HG02938 (cell line): ENCODE measurements around the gene B4GALT1.
"Not testable (repeated sequence)": the region's sequence is repeated elsewhere in the genome, so short reads cannot be mapped to it uniquely, and the experiment has no call there.

Experiments used
- ATAC-seq: cut with Tn5 transposase; IDR thresholded peaks from one replicate; pipeline ENCODE4 v1.9.1; 2021; ENCODE audit warnings: mild to moderate bottlenecking, moderate library complexity; ENCODE audit not compliant: unreplicated experiment

The B4GALT1 gene

GRCh38 chr9:33163433-33164137, 3.6 kb downstream of the B4GALT1 start:
- no peak for ATAC-seq

- ATAC-seq, result no peak
These were observed 4.3 kb downstream of the B4GALT1 start for GRCh38 chr9:33162721-33163311.

GRCh38 chr9:33161589-33162132, 5.5 kb downstream of the B4GALT1 start:
- ATAC-seq, result no peak

GRCh38 chr9:33161011-33161588, 6.0 kb downstream of the B4GALT1 start:
- no peak for ATAC-seq

GRCh38 chr9:33160446-33160845, 6.7 kb downstream of the B4GALT1 start:
- not testable (repeated sequence) for ATAC-seq

GRCh38 chr9:33159777-33160127, 7.4 kb downstream of the B4GALT1 start:
- ATAC-seq, result no peak

- no peak for ATAC-seq
These were observed 8.0 kb downstream of the B4GALT1 start for GRCh38 chr9:33158843-33159776.

- no peak for ATAC-seq
These were observed 8.9 kb downstream of the B4GALT1 start for GRCh38 chr9:33157960-33158842.

GRCh38 chr9:33155393-33155792, 11.7 kb downstream of the B4GALT1 start:
- no peak for ATAC-seq

GRCh38 chr9:33154371-33154770, 12.8 kb downstream of the B4GALT1 start:
- ATAC-seq, result no peak

GRCh38 chr9:33153666-33154065, 13.5 kb downstream of the B4GALT1 start:
- ATAC-seq, result no peak

GRCh38 chr9:33153001-33153400, 14.1 kb downstream of the B4GALT1 start:
- no peak for ATAC-seq

- no peak for ATAC-seq
These were observed 15.5 kb downstream of the B4GALT1 start for GRCh38 chr9:33151601-33152000.

GRCh38 chr9:33151007-33151557, 16.1 kb downstream of the B4GALT1 start:
- ATAC-seq, result no peak

GRCh38 chr9:33148367-33149014, 18.6 kb downstream of the B4GALT1 start:
- no peak for ATAC-seq

GRCh38 chr9:33147416-33148169, 19.5 kb downstream of the B4GALT1 start:
- no peak for ATAC-seq

- ATAC-seq, result no peak
These were observed 20.8 kb downstream of the B4GALT1 start for GRCh38 chr9:33146298-33146697.

GRCh38 chr9:33144551-33144950, 22.6 kb downstream of the B4GALT1 start:
- no peak for ATAC-seq

- ATAC-seq, result no peak
These were observed 23.9 kb downstream of the B4GALT1 start for GRCh38 chr9:33143241-33143661.
